Lower lobe of right lung (tissue), 2 donors: ENCODE measurements around the gene AKAP8L. TPM values are rescaled to one million over a fixed set of nuclear protein-coding genes. Genes with fewer than 3 reads are reported as not detected.
A peak's percentile ranks its signal among the peaks of the same experiment; 100 is the strongest.

Source experiments
- ATAC-seq, 2 donors: fragments of 200-7000 bp; cut with Tn5 transposase; one replicate each; pipeline ENCODE4 v1.9.1; 2020 to 2022; ENCODE audit warnings: mild to moderate bottlenecking in 2 of 2, moderate library complexity in 2 of 2
- DNase-seq: peaks from one replicate; pipeline ENCODE4 v3.0.0-alpha.2; 2020
- H3K27ac ChIP-seq: fragments of 200-600 bp; one replicate; pipeline ENCODE4 v1.8.0; 2022
- H3K27me3 ChIP-seq: fragments of 200-600 bp; one replicate; pipeline ENCODE4 v1.8.0; 2022; ENCODE audit warnings: low read depth
- H3K36me3 ChIP-seq: fragments of 200-600 bp; one replicate; pipeline ENCODE4 v1.8.0; 2022; ENCODE audit warnings: mild to moderate bottlenecking
- H3K4me1 ChIP-seq: fragments of 200-600 bp; one replicate; pipeline ENCODE4 v1.8.0; 2022
- H3K4me3 ChIP-seq: fragments of 200-600 bp; one replicate; pipeline ENCODE4 v1.8.0; 2022; ENCODE audit warnings: mild to moderate bottlenecking
- H3K9me3 ChIP-seq: fragments of 200-600 bp; one replicate; pipeline ENCODE4 v1.8.0; 2022
- CTCF ChIP-seq: fragments of 200-600 bp; IDR thresholded peaks from one replicate; pipeline ENCODE4 v1.8.0; 2022; ENCODE audit warnings: antibody characterized with exemption, mild to moderate bottlenecking
- intact Hi-C: fragments of 100-400 bp; cut with DNase I; formaldehyde crosslinking; loops from one replicate; pipeline ENCODE4 v1.11.0; 2022
- microRNA-seq: library from miRNA; unstranded; fragments of <30 nt; microRNA quantifications from one replicate; pipeline ENCODE4 v1.2.0, GENCODE V29; 2020; ENCODE audit warnings: borderline number of aligned reads
- total RNA-seq: library from RNA; stranded (reverse); fragmentation: NEBNext Ultra II Directional; extraction: Animal tissue kit (Norgen Biotek cat#: 25700); gene quantifications from one replicate; pipeline ENCODE4 v1.2.1, GENCODE V29; 2021
- donor health status: DM: no; HTN: yes; CAD: no; lungs with severe emphysema.

The AKAP8L gene
- total RNA-seq, 1 donor from 2014 or later = 94.2 TPM

GRCh38 chr19:15330801-15331418 lies 87.9 kb downstream of the AKAP8L start:
- H3K36me3 ChIP-seq = no peaks in the 10 kb centered on the region
- peak overlapping the region; percentile 89 for H3K27ac ChIP-seq
- intact Hi-C loops = no loop called here
- peak overlapping the region; percentile 95 for H3K4me3 ChIP-seq
- no peak for DNase-seq
- no peak for TF ChIP-seq CTCF
- H3K27me3 ChIP-seq = no peaks in the 10 kb centered on the region
- no peaks in the 10 kb centered on the region for H3K9me3 ChIP-seq
- H3K4me1 ChIP-seq = peaks cover 68% of the 10 kb centered on the region
- ATAC-seq = peak; percentile 48 to 74

Small RNAs within 50 kb of the gene (microRNA-seq; reads per million reads assigned to microRNA genes)
- not detected for gene MIR1470

Other genes starting within 250 kb of the AKAP8L start
- 52.7 TPM for gene NOTCH3, start 218.0 kb downstream of the AKAP8L start, total RNA-seq
- 2.3 TPM for gene EPHX3, start 186.5 kb downstream of the AKAP8L start, total RNA-seq
- 104 TPM for gene BRD4, start 86.4 kb downstream of the AKAP8L start, total RNA-seq
- gene AKAP8, start 39.2 kb downstream of the AKAP8L start, total RNA-seq = 37.2 TPM
- 25.2 TPM for gene WIZ, start 31.0 kb upstream of the AKAP8L start, total RNA-seq
- 15.0 TPM for gene RASAL3, start 45.6 kb upstream of the AKAP8L start, total RNA-seq
- not detected for gene PGLYRP2, start 60.5 kb upstream of the AKAP8L start, total RNA-seq
- gene CYP4F22, start 89.5 kb upstream of the AKAP8L start, total RNA-seq = 0.24 TPM
- not detected for gene CYP4F8, start 196.2 kb upstream of the AKAP8L start, total RNA-seq
- 2.8 TPM for gene CYP4F3, start 221.9 kb upstream of the AKAP8L start, total RNA-seq